Activated naive CD4-positive, alpha-beta T cell treated with anti-CD3 and anti-CD28 coated beads, Interleukin-2, amount 10 ng/mL, durations not matched to agents 7 days and 5 days (primary cell): Measurements from ENCODE around the gene PLCG2.

Experiments
- CTCF ChIA-PET: fragments of 350-600 bp; sonication (Branson Sonifier 250); formaldehyde crosslinking; loops from one replicate; lab custom pipeline; 2021; ENCODE audit warnings: antibody characterized with exemption; lab: Charles Lee
- DNase-seq: peaks from one replicate; pipeline ENCODE4 v3.0.0-alpha.2; 2020
- H3K27ac Mint-ChIP-seq: one replicate; pipeline ENCODE4 v1.8.0; 2021; ENCODE audit warnings: mild to moderate bottlenecking, moderate library complexity, mixed read lengths
- H3K27me3 Mint-ChIP-seq: one replicate; pipeline ENCODE4 v1.8.0; 2021; ENCODE audit warnings: mild to moderate bottlenecking, mixed read lengths
- H3K36me3 Mint-ChIP-seq: one replicate; pipeline ENCODE4 v1.8.0; 2021; ENCODE audit warnings: mixed read lengths
- H3K4me1 Mint-ChIP-seq: one replicate; pipeline ENCODE4 v1.8.0; 2021; ENCODE audit warnings: mixed read lengths
- H3K4me3 Mint-ChIP-seq: one replicate; pipeline ENCODE4 v1.8.0; 2021; ENCODE audit warnings: mild to moderate bottlenecking, moderate library complexity, mixed read lengths
- H3K9me3 Mint-ChIP-seq: one replicate; pipeline ENCODE4 v1.8.0; 2021; ENCODE audit warnings: mixed read lengths

PLCG2 gene

DNA sequence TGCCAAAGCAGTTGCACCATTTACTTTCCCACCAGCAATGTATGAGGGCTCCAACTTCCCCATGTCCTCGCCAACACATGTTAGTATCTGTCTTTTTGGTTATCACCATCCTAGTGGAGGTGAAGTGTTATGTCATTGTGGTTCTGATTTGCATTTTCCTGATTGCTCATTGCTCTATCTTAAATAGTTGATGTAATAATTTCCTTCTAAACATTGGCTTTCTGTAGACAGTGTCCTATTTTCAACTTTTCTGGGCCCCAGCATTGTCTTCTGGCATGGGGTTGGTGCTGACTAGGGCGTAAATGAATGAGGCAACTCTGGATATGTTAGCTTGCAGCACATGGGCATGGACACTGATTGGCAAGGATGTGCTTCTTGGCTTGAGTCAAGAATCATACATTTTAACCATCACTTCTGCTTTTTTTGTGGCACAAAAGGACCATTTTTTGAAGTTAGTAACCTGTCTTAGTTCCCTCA, 25.1 kb downstream of the PLCG2 start:
- no peak overlapping the region for H3K4me3 Mint-ChIP-seq
- H3K27ac Mint-ChIP-seq: no peak overlapping the region
- no peak for DNase-seq
- no peaks in the 10 kb centered on the region for H3K36me3 Mint-ChIP-seq
- no peaks in the 10 kb centered on the region for H3K27me3 Mint-ChIP-seq
- H3K9me3 Mint-ChIP-seq: no peaks in the 10 kb centered on the region
- peaks cover 7% of the 10 kb centered on the region for H3K4me1 Mint-ChIP-seq
- CTCF ChIA-PET: interaction anchor here (1.4 kb wide), 1 partner anchor 55 kb away, joined by 3 read pairs; no protein-coding TSS in a partner anchor

- DNase-seq: no peak
- Mint-ChIP-seq H3K36me3 (no peaks in the 10 kb centered on the region), H3K4me3 (no peak overlapping the region), H3K27ac (no peak overlapping the region), H3K9me3 (no peaks in the 10 kb centered on the region), H3K27me3 (peaks cover 4% of the 10 kb centered on the region), H3K4me1 (peaks cover 23% of the 10 kb centered on the region)
- CTCF ChIA-PET: no interaction called here
Measured at GRCh38 chr16:81806696-81807095, 27.6 kb downstream of the PLCG2 start.

DNA sequence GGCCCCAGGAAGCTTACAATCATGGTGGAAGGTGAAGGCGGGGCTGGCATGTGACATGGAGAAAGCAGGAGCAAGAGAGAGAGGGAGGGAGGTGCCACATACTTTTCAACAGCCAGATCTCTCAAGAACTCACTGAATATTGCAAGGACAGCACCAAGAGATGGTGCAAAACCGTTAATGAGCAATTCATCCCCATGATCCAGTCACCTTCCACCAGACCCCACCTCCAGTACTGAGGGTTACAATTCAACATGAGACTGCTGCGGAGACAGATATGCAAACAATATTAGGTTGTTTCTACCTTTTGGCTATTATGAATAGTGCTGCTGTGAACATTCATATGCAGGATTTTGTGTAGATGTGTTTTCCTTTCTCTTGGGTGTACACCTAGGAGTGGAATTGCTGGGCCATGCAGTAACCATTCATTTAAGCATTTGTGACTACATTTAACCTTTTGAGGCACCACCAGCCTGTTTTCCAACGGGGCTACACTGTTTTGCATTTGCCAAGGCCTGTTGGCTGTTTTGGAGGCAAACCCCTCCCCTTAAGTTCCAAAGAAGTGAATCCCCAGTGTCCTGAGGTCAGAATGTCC, 28.8 kb downstream of the PLCG2 start:
- no peak for DNase-seq
- H3K4me1 Mint-ChIP-seq: peaks cover 23% of the 10 kb centered on the region
- CTCF ChIA-PET: no interaction called here
- H3K27me3 Mint-ChIP-seq: peaks cover 4% of the 10 kb centered on the region
- H3K36me3 Mint-ChIP-seq: no peaks in the 10 kb centered on the region
- no peak overlapping the region for H3K4me3 Mint-ChIP-seq
- no peaks in the 10 kb centered on the region for H3K9me3 Mint-ChIP-seq
- no peak overlapping the region for H3K27ac Mint-ChIP-seq

- H3K27ac Mint-ChIP-seq: no peak overlapping the region
- no peaks in the 10 kb centered on the region for H3K36me3 Mint-ChIP-seq
- no peaks in the 10 kb centered on the region for H3K9me3 Mint-ChIP-seq
- no peak for DNase-seq
- peaks cover 23% of the 10 kb centered on the region for H3K4me1 Mint-ChIP-seq
- no peak overlapping the region for H3K4me3 Mint-ChIP-seq
- CTCF ChIA-PET: interaction anchor here (0.6 to 1.0 kb wide), 3 partner anchors 9 to 14 kb away, joined by 3 to 4 read pairs (median 3); no protein-coding TSS in a partner anchor
- peaks cover 10% of the 10 kb centered on the region for H3K27me3 Mint-ChIP-seq
Measured at GRCh38 chr16:81808933-81809480, 29.9 kb downstream of the PLCG2 start.

- Mint-ChIP-seq H3K4me1 (peaks cover 23% of the 10 kb centered on the region), H3K27me3 (peaks cover 15% of the 10 kb centered on the region), H3K36me3 (no peaks in the 10 kb centered on the region), H3K9me3 (no peaks in the 10 kb centered on the region), H3K27ac (no peak overlapping the region), H3K4me3 (no peak overlapping the region)
- CTCF ChIA-PET: interaction anchor here (1.0 kb wide), 1 partner anchor 10 kb away, joined by 4 read pairs; no protein-coding TSS in a partner anchor
- no peak for DNase-seq
Measured at GRCh38 chr16:81809567-81809966, 30.5 kb downstream of the PLCG2 start.

DNA sequence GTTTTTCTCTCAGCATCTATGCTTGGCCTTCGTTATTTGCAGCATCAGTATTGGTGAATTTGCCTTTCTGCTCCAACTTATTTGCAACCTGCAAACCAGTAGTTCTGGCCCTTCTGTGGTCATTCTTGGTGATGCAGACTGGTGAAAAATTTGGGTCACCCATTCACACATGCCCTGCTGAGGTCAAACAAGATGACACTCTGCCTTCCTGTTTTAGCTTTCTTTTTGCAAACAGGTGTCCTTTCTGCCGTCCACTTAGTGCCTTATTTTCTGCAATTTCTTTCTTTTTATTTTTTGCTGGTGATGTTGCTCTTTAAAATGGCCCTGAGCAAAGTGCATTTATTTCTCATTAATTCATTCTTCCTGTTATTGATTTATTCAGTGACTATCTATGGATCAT, 31.3 kb downstream of the PLCG2 start:
- no peak overlapping the region for H3K27ac Mint-ChIP-seq
- H3K4me1 Mint-ChIP-seq: peaks cover 23% of the 10 kb centered on the region

DNA sequence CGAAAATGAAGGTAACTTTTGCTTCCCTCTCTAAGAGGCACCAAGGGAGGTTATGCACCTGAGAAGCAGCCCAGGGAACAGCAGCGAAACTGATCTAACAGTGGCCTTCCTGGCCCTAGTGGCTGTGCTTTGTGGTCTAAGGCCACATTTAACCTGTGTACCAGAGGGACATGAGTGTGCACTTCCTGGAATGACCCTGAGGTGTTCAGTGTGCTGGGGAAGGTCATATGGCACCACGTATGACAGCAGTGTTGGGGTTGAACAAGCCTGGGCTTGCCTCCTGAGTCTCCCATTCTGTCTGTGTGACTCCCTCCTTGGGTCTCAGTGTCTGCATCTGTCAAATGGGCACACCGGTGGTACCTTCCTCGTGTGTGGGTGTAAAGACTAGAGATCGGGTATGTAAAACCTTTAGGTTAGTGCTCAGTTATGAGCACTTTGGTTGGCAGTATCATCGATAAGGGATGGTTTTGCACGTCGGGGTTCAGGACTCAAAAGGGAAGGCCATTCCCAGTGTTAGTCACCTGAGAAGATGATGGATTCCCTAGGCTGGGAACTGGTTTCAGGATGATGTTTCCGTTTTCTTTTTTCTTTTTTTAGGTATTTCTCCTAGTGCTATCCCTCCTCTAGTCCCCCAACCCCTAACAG, 31.9 kb downstream of the PLCG2 start:
- peak overlapping the region; percentile 63 for H3K27ac Mint-ChIP-seq
- H3K4me3 Mint-ChIP-seq: no peak overlapping the region
- H3K27me3 Mint-ChIP-seq: peaks cover 21% of the 10 kb centered on the region
- H3K9me3 Mint-ChIP-seq: no peaks in the 10 kb centered on the region
- peaks cover 23% of the 10 kb centered on the region for H3K4me1 Mint-ChIP-seq
- H3K36me3 Mint-ChIP-seq: no peaks in the 10 kb centered on the region
- CTCF ChIA-PET: no interaction called here
- DNase-seq: no peak

More for the DNA sequence above, 31.3 kb downstream of the PLCG2 start:
- no peaks in the 10 kb centered on the region for H3K9me3 Mint-ChIP-seq
- no peak overlapping the region for H3K4me3 Mint-ChIP-seq
- CTCF ChIA-PET: no interaction called here
- H3K27me3 Mint-ChIP-seq: peaks cover 18% of the 10 kb centered on the region
- no peaks in the 10 kb centered on the region for H3K36me3 Mint-ChIP-seq
- DNase-seq: no peak

GRCh38 chr16:81813648-81814047, 34.6 kb downstream of the PLCG2 start:
- Mint-ChIP-seq H3K27ac (no peak overlapping the region), H3K9me3 (no peaks in the 10 kb centered on the region)

GRCh38 chr16:81814751-81815428, 35.8 kb downstream of the PLCG2 start:
- Mint-ChIP-seq H3K27me3 (peaks cover 26% of the 10 kb centered on the region), H3K4me1 (peaks cover 19% of the 10 kb centered on the region), H3K27ac (no peak overlapping the region), H3K4me3 (no peak overlapping the region), H3K36me3 (no peaks in the 10 kb centered on the region), H3K9me3 (no peaks in the 10 kb centered on the region)
- CTCF ChIA-PET: no interaction called here
- no peak for DNase-seq

More at GRCh38 chr16:81813648-81814047, 34.6 kb downstream of the PLCG2 start:
- no peak for DNase-seq
- Mint-ChIP-seq H3K27me3 (peaks cover 27% of the 10 kb centered on the region), H3K4me1 (peaks cover 28% of the 10 kb centered on the region), H3K36me3 (no peaks in the 10 kb centered on the region), H3K4me3 (no peak overlapping the region)
- CTCF ChIA-PET: no interaction called here

DNA sequence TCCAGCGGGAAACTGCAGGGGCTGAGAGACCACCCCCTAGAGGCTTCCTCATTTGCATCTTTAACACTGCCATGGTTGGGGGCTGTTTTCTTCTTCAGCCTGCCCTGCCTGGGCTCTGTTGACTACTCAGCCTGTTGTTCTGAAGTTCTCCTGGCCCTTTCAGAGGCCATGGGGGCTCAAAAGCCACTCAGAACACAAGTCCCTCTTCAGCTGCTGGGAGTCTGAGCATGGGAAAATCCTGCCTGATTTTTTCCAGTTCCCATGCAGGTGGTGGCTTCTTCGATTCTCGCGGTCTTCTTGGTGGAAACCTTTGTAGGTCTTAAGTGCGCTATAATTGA, 36.3 kb downstream of the PLCG2 start:
- H3K36me3 Mint-ChIP-seq: no peaks in the 10 kb centered on the region
- peaks cover 15% of the 10 kb centered on the region for H3K4me1 Mint-ChIP-seq
- no peaks in the 10 kb centered on the region for H3K9me3 Mint-ChIP-seq

DNA sequence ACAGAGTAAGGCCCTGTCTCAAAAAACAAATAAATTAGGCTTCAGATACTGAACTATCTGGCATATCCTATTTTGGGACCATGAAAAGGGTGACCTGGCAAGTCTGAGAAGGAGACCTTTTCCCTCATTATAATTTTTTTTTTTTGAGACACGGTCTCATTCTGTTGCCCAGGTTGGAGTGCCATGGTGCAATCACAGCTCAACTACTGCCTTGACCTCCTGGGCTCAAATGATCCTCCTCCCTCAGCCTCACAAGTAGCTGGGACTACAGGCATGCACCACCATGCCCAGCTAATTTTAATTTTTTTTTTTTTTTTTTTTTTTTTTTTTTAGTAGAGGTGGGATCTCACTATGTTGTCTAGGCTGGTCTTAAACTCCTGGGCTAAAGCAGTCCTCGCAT, 37.3 kb downstream of the PLCG2 start:
- CTCF ChIA-PET: interaction anchor here (1.0 kb wide), 1 partner anchor 24 kb away, joined by 3 read pairs; no protein-coding TSS in a partner anchor
- H3K36me3 Mint-ChIP-seq: no peaks in the 10 kb centered on the region
- peaks cover 8% of the 10 kb centered on the region for H3K4me1 Mint-ChIP-seq
- DNase-seq: no peak
- peaks cover 24% of the 10 kb centered on the region for H3K27me3 Mint-ChIP-seq
- H3K4me3 Mint-ChIP-seq: no peak overlapping the region
- H3K27ac Mint-ChIP-seq: no peak overlapping the region
- H3K9me3 Mint-ChIP-seq: no peaks in the 10 kb centered on the region

More for the DNA sequence above, 36.3 kb downstream of the PLCG2 start:
- DNase-seq: no peak
- no peak overlapping the region for H3K27ac Mint-ChIP-seq
- H3K27me3 Mint-ChIP-seq: peaks cover 23% of the 10 kb centered on the region
- H3K4me3 Mint-ChIP-seq: no peak overlapping the region
- CTCF ChIA-PET: no interaction called here

- DNase-seq: no peak
- H3K4me1 Mint-ChIP-seq: peaks cover 8% of the 10 kb centered on the region
- H3K9me3 Mint-ChIP-seq: no peaks in the 10 kb centered on the region
- H3K4me3 Mint-ChIP-seq: no peak overlapping the region
- peaks cover 29% of the 10 kb centered on the region for H3K27me3 Mint-ChIP-seq
- H3K27ac Mint-ChIP-seq: no peak overlapping the region
- CTCF ChIA-PET: interaction anchor here (1.0 to 2.0 kb wide), 2 partner anchors 24 to 57 kb away, joined by 3 to 6 read pairs; no protein-coding TSS in a partner anchor
- H3K36me3 Mint-ChIP-seq: no peaks in the 10 kb centered on the region
Measured at GRCh38 chr16:81816793-81817210, 37.7 kb downstream of the PLCG2 start.

DNA sequence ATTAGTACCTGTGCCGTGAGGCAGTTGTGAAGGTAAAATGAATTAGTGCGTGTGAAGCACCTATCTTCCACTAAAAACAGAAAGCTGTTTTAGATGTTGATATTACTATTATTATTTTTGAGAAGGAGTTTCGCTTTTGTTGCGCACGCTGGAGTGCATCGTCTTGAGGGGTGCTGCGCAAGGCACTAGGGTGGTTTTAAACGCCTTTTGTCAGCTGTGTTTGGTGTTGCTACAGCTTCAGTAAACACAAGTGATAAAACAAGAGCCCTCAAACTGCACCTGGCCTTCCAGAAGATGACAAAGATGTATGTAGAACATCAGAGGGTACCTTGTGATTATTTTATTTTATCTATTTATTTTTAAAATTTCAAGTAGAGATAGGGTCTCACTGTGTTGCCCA, 38.2 kb downstream of the PLCG2 start:
- no peak for DNase-seq
- Mint-ChIP-seq H3K27ac (no peak overlapping the region), H3K4me1 (peaks cover 8% of the 10 kb centered on the region), H3K36me3 (no peaks in the 10 kb centered on the region), H3K9me3 (no peaks in the 10 kb centered on the region), H3K4me3 (no peak overlapping the region), H3K27me3 (peaks cover 33% of the 10 kb centered on the region)
- CTCF ChIA-PET: interaction anchor here (0.7 to 2.0 kb wide), 2 partner anchors 14 to 57 kb away, joined by 3 to 6 read pairs; no protein-coding TSS in a partner anchor
